ENCODE data around the gene COL5A1. TPM values are rescaled to one million over a fixed set of nuclear protein-coding genes. Genes with fewer than 3 reads are reported as not detected.

COL5A1 gene
- total RNA-seq, 1 donor from 2014 or later: 1,552 TPM

DNA sequence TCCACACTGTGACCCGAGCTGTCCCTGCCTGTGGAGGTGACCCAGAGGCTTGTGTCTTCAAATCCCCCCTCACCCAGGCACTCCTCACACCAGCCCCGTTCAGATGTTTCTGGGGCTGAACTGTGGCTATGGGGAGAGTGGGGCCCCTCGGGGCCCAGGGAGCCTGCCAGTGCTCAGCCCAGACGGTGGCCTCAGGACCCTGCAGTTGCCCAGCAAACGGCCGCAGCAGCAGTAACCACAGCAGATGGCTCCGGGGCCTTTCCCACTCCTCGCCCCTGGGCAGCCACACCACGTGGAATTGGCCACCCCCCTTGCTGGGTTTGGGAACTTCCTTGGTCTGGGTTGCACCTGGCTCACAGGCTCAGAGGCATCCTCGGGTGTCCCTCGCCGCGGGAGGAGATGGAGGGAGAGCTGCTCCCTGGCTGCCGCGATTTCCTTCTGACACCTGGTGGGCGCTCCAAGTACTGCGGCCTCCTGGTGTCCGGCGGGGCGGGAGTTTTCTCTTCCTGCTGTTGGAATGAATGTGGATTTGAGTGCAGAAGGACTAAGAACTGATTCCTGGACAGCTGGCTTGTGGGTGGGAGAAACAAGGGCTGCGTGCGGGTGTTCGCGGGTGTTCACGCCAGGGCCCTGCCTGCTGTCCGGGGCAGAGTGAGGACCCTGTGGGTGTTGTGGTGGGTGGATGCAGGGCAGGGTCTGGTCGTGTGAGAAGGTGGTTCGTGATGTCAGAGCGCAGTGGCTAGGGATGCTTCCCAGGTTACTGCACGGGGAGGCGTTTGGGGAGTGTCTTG, 97.5 kb downstream of the COL5A1 start:
- Mint-ChIP-seq H3K9me3 (ENCODE audit: unreplicated experiment) (no peaks in the 10 kb centered on the region), H3K4me3 (ENCODE audit: unreplicated experiment) (no peak overlapping the region), H3K36me3 (ENCODE audit: unreplicated experiment) (peaks cover 28% of the 10 kb centered on the region), H3K4me1 (ENCODE audit: unreplicated experiment) (peaks cover 30% of the 10 kb centered on the region), H3K27ac (ENCODE audit: unreplicated experiment) (peak overlapping the region; percentile 70), H3K27me3 (ENCODE audit: unreplicated experiment) (no peaks in the 10 kb centered on the region)
- DNase-seq (ENCODE audit: extremely low spot score, unreplicated experiment): peak; percentile 92
- TF ChIP-seq, protein P1, sequence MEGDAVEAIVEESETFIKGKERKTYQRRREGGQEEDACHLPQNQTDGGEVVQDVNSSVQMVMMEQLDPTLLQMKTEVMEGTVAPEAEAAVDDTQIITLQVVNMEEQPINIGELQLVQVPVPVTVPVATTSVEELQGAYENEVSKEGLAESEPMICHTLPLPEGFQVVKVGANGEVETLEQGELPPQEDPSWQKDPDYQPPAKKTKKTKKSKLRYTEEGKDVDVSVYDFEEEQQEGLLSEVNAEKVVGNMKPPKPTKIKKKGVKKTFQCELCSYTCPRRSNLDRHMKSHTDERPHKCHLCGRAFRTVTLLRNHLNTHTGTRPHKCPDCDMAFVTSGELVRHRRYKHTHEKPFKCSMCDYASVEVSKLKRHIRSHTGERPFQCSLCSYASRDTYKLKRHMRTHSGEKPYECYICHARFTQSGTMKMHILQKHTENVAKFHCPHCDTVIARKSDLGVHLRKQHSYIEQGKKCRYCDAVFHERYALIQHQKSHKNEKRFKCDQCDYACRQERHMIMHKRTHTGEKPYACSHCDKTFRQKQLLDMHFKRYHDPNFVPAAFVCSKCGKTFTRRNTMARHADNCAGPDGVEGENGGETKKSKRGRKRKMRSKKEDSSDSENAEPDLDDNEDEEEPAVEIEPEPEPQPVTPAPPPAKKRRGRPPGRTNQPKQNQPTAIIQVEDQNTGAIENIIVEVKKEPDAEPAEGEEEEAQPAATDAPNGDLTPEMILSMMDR (IDR thresholded peaks at IDR 0.05): peak; percentile 88

DNA sequence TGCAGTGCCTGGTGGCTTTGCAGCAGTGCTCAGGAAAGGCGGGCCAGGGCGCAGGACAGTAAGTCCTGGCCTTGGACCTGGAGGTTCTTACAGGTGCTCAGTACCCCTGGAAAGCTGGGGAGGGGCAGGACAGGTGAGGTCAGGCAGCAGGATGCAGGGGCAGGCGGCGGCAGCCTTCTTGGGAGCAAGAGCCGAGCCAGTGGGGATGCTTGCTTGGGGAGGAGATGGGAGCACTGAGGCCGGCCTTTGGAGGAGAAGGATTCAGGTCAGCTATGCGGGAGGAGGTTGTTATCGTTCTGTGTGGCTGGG, 98.0 kb downstream of the COL5A1 start:
- Mint-ChIP-seq H3K4me1 (ENCODE audit: unreplicated experiment) (peaks cover 25% of the 10 kb centered on the region), H3K4me3 (ENCODE audit: unreplicated experiment) (no peak overlapping the region), H3K27ac (ENCODE audit: unreplicated experiment) (peak overlapping the region; percentile 70), H3K9me3 (ENCODE audit: unreplicated experiment) (no peaks in the 10 kb centered on the region), H3K27me3 (ENCODE audit: unreplicated experiment) (no peaks in the 10 kb centered on the region), H3K36me3 (ENCODE audit: unreplicated experiment) (peaks cover 28% of the 10 kb centered on the region)
- no peak for DNase-seq (ENCODE audit: extremely low spot score, unreplicated experiment)
- TF ChIP-seq, protein P1 (IDR thresholded peaks at IDR 0.05): no peak

GRCh38 chr9:134740071-134740470, 98.5 kb downstream of the COL5A1 start:
- peaks cover 28% of the 10 kb centered on the region for H3K36me3 Mint-ChIP-seq (ENCODE audit: unreplicated experiment)
- no peaks in the 10 kb centered on the region for H3K27me3 Mint-ChIP-seq (ENCODE audit: unreplicated experiment)
- no peak overlapping the region for H3K4me3 Mint-ChIP-seq (ENCODE audit: unreplicated experiment)
- TF ChIP-seq, protein P1 (IDR thresholded peaks at IDR 0.05): no peak
- H3K9me3 Mint-ChIP-seq (ENCODE audit: unreplicated experiment): no peaks in the 10 kb centered on the region
- peaks cover 20% of the 10 kb centered on the region for H3K4me1 Mint-ChIP-seq (ENCODE audit: unreplicated experiment)
- peak overlapping the region; percentile 70 for H3K27ac Mint-ChIP-seq (ENCODE audit: unreplicated experiment)
- DNase-seq (ENCODE audit: extremely low spot score, unreplicated experiment): no peak

DNA sequence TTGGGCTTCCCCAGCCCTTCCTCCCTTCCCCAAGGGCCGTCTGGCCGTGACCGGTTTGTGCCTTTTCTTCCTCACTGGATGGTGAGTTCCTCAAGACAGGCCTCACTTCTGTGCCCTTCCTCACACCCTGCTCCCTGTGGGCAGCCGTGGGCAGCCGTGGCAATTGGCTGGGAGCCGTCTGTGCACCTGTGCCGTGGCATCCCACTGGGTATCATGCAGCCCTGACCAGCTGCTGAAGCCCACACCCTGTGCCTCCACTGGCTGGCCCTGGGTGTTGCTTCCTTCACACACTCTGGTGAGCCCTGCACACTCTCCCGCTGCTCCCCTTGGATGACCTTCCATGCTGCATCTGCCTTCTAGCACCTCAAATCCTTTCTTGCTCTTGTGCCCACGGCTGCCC, 100.2 kb downstream of the COL5A1 start:
- no peak for DNase-seq (ENCODE audit: extremely low spot score, unreplicated experiment)
- Mint-ChIP-seq H3K9me3 (ENCODE audit: unreplicated experiment) (no peaks in the 10 kb centered on the region), H3K27ac (ENCODE audit: unreplicated experiment) (peak overlapping the region; percentile 10), H3K4me3 (ENCODE audit: unreplicated experiment) (no peak overlapping the region), H3K27me3 (ENCODE audit: unreplicated experiment) (no peaks in the 10 kb centered on the region), H3K36me3 (ENCODE audit: unreplicated experiment) (peaks cover 30% of the 10 kb centered on the region), H3K4me1 (ENCODE audit: unreplicated experiment) (peaks cover 5% of the 10 kb centered on the region)
- TF ChIP-seq, protein P1 (IDR thresholded peaks at IDR 0.05): no peak

- TF ChIP-seq, protein P1 (IDR thresholded peaks at IDR 0.05): no peak
- H3K27ac Mint-ChIP-seq (ENCODE audit: unreplicated experiment): peak overlapping the region; percentile 38
- peaks cover 35% of the 10 kb centered on the region for H3K36me3 Mint-ChIP-seq (ENCODE audit: unreplicated experiment)
- H3K9me3 Mint-ChIP-seq (ENCODE audit: unreplicated experiment): no peaks in the 10 kb centered on the region
- H3K4me1 Mint-ChIP-seq (ENCODE audit: unreplicated experiment): peaks cover 5% of the 10 kb centered on the region
- no peaks in the 10 kb centered on the region for H3K27me3 Mint-ChIP-seq (ENCODE audit: unreplicated experiment)
- no peak for DNase-seq (ENCODE audit: extremely low spot score, unreplicated experiment)
- no peak overlapping the region for H3K4me3 Mint-ChIP-seq (ENCODE audit: unreplicated experiment)
These were observed 101.4 kb downstream of the COL5A1 start for GRCh38 chr9:134742822-134743535.

Data from osteocyte (in vitro differentiated cells).